Measurements from ENCODE around the gene DNAI4.

GRCh38 chr1:66920543-66920942 lies 4.1 kb downstream of the DNAI4 start:
- TF ChIP-seq YY1 (IDR thresholded peaks at IDR 0.05; ENCODE audit: low read depth) (no peak), POLR2AphosphoS5 (IDR thresholded peaks at IDR 0.05; ENCODE audit: low read depth, low read length) (no peak), CTCF (IDR thresholded peaks at IDR 0.05) (no peak), TAF1 (IDR thresholded peaks at IDR 0.05; ENCODE audit: borderline replicate concordance, low read depth, low read length) (no peak)
- TF ChIP-seq, protein P1, sequence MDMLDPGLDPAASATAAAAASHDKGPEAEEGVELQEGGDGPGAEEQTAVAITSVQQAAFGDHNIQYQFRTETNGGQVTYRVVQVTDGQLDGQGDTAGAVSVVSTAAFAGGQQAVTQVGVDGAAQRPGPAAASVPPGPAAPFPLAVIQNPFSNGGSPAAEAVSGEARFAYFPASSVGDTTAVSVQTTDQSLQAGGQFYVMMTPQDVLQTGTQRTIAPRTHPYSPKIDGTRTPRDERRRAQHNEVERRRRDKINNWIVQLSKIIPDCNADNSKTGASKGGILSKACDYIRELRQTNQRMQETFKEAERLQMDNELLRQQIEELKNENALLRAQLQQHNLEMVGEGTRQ (IDR thresholded peaks at IDR 0.05; ENCODE audit: borderline replicate concordance, low read depth, low read length): no peak
